Bronchial epithelial cell (primary cell): ENCODE results near the gene MERTK. TPM values are rescaled to one million over a fixed set of nuclear protein-coding genes. Genes with fewer than 3 reads are reported as not detected.
A peak's percentile ranks its signal among the peaks of the same experiment; 100 is the strongest.
"Not testable (repeated sequence)": the region's sequence is repeated elsewhere in the genome, so short reads cannot be mapped to it uniquely, and the experiment has no call there.

Experiments
- DNase-seq: peaks from one replicate; pipeline ENCODE4 v3.0.0-alpha.2; 2010; ENCODE audit warnings: low read depth
- FAIRE-seq: peaks from 2 replicates; lab custom pipeline; 2011; peaks lifted over from hg19 to GRCh38; lab: Jason Lieb, UNC
- H3K27me3 ChIP-seq: 2 replicates; pipeline ENCODE4 v1.5.1; 2011; ENCODE audit warnings: low read length; ENCODE audit not compliant: control insufficient read depth, insufficient read depth
- H3K36me3 ChIP-seq: 2 replicates; pipeline ENCODE4 v1.5.1; 2011; ENCODE audit warnings: low read length; ENCODE audit not compliant: control insufficient read depth, insufficient read depth
- H3K4me3 ChIP-seq: 2 replicates; pipeline ENCODE4 v1.5.1; 2011; ENCODE audit warnings: mild to moderate bottlenecking, low read depth, low read length, control low read depth
- total RNA-seq: library from RNA; depleted of rRNA; stranded (reverse); fragments of >200 nt; gene quantifications from 2 replicates; pipeline ENCODE4 v1.2.1, GENCODE V29; 2014
- TF ChIP-seq, protein P1 (sequence below): IDR thresholded peaks from 2 replicates; pipeline ENCODE4 v1.5.1; 2011; ENCODE audit warnings: mild to moderate bottlenecking, moderate library complexity, low read length, control low read depth, inconsistent platforms; ENCODE audit not compliant: insufficient read depth, severe bottlenecking

The MERTK gene
- total RNA-seq, 1 donor from 2014 or later: 3.9 TPM

DNA sequence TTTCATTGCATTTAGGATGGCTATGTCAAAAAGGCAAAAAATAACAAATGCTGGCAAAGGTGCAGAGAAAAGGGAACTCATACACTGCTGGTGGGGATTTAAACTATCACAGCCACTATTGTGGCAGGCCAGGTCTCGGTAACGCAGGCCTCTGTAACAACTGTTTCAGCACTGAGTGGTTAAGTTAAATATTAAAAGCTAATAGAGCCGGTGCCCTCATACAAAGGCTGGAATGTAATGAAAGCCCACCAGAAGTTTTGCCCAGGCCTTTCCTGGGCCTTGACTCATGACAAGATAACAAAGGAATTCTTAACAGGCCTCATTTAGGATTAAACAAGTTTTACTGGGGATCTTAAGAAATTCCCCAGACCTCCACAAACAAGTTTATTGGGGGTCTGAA, 10.7 kb downstream of the MERTK start:
- DNase-seq (no peak), FAIRE-seq (no peak)
- no peak overlapping the region for H3K4me3 ChIP-seq
- no peaks in the 10 kb centered on the region for H3K36me3 ChIP-seq
- H3K27me3 ChIP-seq: no peaks in the 10 kb centered on the region
- TF ChIP-seq, protein P1, sequence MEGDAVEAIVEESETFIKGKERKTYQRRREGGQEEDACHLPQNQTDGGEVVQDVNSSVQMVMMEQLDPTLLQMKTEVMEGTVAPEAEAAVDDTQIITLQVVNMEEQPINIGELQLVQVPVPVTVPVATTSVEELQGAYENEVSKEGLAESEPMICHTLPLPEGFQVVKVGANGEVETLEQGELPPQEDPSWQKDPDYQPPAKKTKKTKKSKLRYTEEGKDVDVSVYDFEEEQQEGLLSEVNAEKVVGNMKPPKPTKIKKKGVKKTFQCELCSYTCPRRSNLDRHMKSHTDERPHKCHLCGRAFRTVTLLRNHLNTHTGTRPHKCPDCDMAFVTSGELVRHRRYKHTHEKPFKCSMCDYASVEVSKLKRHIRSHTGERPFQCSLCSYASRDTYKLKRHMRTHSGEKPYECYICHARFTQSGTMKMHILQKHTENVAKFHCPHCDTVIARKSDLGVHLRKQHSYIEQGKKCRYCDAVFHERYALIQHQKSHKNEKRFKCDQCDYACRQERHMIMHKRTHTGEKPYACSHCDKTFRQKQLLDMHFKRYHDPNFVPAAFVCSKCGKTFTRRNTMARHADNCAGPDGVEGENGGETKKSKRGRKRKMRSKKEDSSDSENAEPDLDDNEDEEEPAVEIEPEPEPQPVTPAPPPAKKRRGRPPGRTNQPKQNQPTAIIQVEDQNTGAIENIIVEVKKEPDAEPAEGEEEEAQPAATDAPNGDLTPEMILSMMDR: no peak

GRCh38 chr2:111909997-111910396, 11.6 kb downstream of the MERTK start:
- not testable (repeated sequence) for H3K4me3 ChIP-seq, DNase-seq, H3K36me3 ChIP-seq, FAIRE-seq, H3K27me3 ChIP-seq

DNA sequence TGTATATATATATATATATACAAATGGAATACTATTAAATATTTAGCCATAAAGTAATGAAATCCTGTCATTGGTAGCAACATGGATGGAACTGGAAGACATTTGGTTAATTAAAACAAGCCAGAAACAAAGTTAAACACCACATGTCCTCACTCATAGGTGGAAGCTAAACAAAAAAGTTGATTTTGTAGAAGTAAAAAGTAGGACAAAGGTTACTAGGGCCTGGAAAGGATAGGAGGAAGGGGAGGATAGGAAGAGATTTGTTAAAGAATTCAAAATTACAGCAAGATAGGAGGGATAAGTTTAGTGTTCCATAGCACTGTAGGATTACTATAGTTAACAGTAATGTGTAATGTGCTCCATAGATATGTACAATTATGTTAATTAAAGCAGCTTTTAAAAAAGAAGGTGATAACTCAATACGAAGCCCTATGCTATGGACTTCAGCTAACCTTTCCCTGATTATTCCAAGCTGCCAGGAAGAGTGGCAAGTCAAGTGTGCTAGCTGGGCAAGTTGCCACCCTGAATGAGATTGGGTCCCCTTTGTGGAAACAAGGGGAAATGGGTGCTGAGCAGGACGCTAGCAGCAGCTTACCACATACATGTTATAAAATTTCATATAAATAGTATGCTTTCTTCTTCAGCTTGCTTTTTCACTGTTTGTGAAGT, 12.3 kb downstream of the MERTK start:
- no peak overlapping the region for H3K4me3 ChIP-seq
- no peak for FAIRE-seq
- no peak for DNase-seq
- TF ChIP-seq, protein P1: no peak
- no peaks in the 10 kb centered on the region for H3K36me3 ChIP-seq
- no peaks in the 10 kb centered on the region for H3K27me3 ChIP-seq

- not testable (repeated sequence) for H3K4me3 ChIP-seq, FAIRE-seq, DNase-seq, H3K27me3 ChIP-seq, H3K36me3 ChIP-seq
These were observed 13.0 kb downstream of the MERTK start for GRCh38 chr2:111911295-111911977.

- FAIRE-seq (peak; percentile 40), DNase-seq (peak; percentile 68)
- no peaks in the 10 kb centered on the region for H3K36me3 ChIP-seq
- no peak overlapping the region for H3K4me3 ChIP-seq
- TF ChIP-seq, protein P1: no peak
- H3K27me3 ChIP-seq: no peaks in the 10 kb centered on the region
These were observed 14.1 kb downstream of the MERTK start for GRCh38 chr2:111912547-111912946.

DNA sequence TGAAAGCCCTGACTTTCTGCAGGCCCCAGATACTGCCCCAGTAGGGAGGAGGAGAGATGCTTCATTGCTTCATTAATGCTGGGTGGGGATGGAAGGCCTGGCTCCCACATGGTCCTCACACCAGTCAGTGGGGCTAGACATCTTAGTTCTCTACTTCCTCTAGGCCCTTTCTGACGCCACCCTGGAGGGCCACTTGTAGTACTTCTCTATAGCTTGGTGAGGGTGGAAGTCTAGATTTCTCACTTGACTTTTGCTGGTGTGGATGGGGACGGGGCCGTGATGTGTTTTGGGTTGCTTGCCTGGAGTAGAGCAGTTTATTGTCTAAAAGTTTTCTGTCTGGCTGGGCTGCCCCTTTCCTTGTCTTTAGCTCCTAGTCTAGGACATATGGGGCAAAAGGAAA, 18.7 kb downstream of the MERTK start:
- Histone ChIP-seq H3K4me3 (no peak overlapping the region), H3K36me3 (no peaks in the 10 kb centered on the region), H3K27me3 (no peaks in the 10 kb centered on the region)
- DNase-seq (no peak), FAIRE-seq (no peak)
- TF ChIP-seq, protein P1: no peak

DNA sequence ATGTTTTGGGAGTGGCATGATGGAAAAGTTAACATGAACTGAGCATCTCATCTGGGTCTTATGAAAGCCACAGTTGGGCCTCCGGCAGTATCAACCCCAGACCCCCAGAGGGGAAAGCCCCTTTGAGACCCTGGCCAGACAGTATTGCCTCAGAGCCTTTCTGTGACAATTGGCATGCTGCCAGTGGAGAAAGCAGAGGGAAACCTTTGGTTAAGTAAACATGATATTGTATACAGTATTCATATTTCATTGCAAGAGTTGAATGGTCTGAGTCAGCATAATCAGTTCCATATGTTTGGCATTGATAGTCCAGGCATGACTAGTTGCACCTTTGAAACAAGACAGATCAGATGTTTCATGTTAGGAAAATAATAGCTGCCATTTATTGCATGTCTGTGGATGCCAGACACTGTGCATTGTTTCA, 20.0 kb downstream of the MERTK start:
- TF ChIP-seq, protein P1: no peak
- DNase-seq (no peak), FAIRE-seq (no peak)
- no peaks in the 10 kb centered on the region for H3K36me3 ChIP-seq
- H3K4me3 ChIP-seq: no peak overlapping the region
- peaks cover 5% of the 10 kb centered on the region for H3K27me3 ChIP-seq
